HG03342 (cell line): ENCODE results near the gene MICA.
"Not testable (repeated sequence)": the region's sequence is repeated elsewhere in the genome, so short reads cannot be mapped to it uniquely, and the experiment has no call there.

Experiments
- ATAC-seq: cut with Tn5 transposase; IDR thresholded peaks from one replicate; pipeline ENCODE4 v1.9.1; 2021; ENCODE audit warnings: mild to moderate bottlenecking, moderate library complexity; ENCODE audit not compliant: unreplicated experiment

MICA gene

GRCh38 chr6:31403283-31404060 is at the start of gene MICA:
Gene MICA, plus strand, starts transcription at chr6:31403595. Its CDS starts 38 bp downstream, at chr6:31403633.
- ATAC-seq: peak; percentile 47

- no peak for ATAC-seq
These were observed 49.1 kb upstream of the MICA start for GRCh38 chr6:31354158-31354863.

GRCh38 chr6:31354864-31355582 is 48.4 kb upstream of the MICA start:
- ATAC-seq: no peak

- ATAC-seq: no peak
These were observed 47.8 kb upstream of the MICA start for GRCh38 chr6:31355583-31355948.

- no peak for ATAC-seq
These were observed 47.0 kb upstream of the MICA start for GRCh38 chr6:31356216-31356945.

- peak; percentile 72 for ATAC-seq
These were observed 46.4 kb upstream of the MICA start, which contains the start of gene HLA-B for GRCh38 chr6:31356946-31357466. Gene HLA-B, minus strand, starts transcription at chr6:31357179. Its CDS starts 21 bp downstream, at chr6:31357158.

GRCh38 chr6:31357886-31358285 is 45.5 kb upstream of the MICA start:
- no peak for ATAC-seq

- ATAC-seq: no peak
These were observed 45.1 kb upstream of the MICA start for GRCh38 chr6:31358302-31358701.

GRCh38 chr6:31359581-31359980 is 43.8 kb upstream of the MICA start:
- no peak for ATAC-seq

GRCh38 chr6:31362751-31363150 is 40.6 kb upstream of the MICA start:
- ATAC-seq: no peak

- ATAC-seq: no peak
These were observed 39.6 kb upstream of the MICA start for GRCh38 chr6:31363811-31364210.

- no peak for ATAC-seq
These were observed 37.5 kb upstream of the MICA start for GRCh38 chr6:31365864-31366263.

- ATAC-seq: peak; percentile 74
These were observed 36.5 kb upstream of the MICA start for GRCh38 chr6:31366693-31367470.

GRCh38 chr6:31368461-31368860 is 34.9 kb upstream of the MICA start:
- no peak for ATAC-seq

- not testable (repeated sequence) for ATAC-seq
These were observed 29.3 kb upstream of the MICA start for GRCh38 chr6:31374118-31374517.

GRCh38 chr6:31375699-31376098 is 27.7 kb upstream of the MICA start:
- no peak for ATAC-seq

GRCh38 chr6:31377029-31377428 is 26.4 kb upstream of the MICA start:
- no peak for ATAC-seq

- ATAC-seq: no peak
These were observed 25.2 kb upstream of the MICA start for GRCh38 chr6:31378062-31378720.

- ATAC-seq: no peak
These were observed 24.7 kb upstream of the MICA start for GRCh38 chr6:31378721-31379103.
